Neural progenitor cell (in vitro differentiated cells): ENCODE results near the gene ATP8B3. TPM values are rescaled to one million over a fixed set of nuclear protein-coding genes. Genes with fewer than 3 reads are reported as not detected.
A peak's percentile ranks its signal among the peaks of the same experiment; 100 is the strongest.

Experiments
- DNase-seq: peaks from one replicate; pipeline ENCODE4 v3.0.0-alpha.2; 2016; ENCODE audit warnings: low spot score
- H2AFZ ChIP-seq: fragments of 200-600 bp; sonication (generic); replicated peaks from 2 replicates; pipeline ENCODE4 v1.6.1; 2016; ENCODE audit warnings: antibody characterized with exemption
- H3F3A ChIP-seq: fragments of 200-600 bp; sonication (generic); 2 replicates; pipeline ENCODE4 v1.6.1; 2016; ENCODE audit warnings: antibody characterized with exemption, low read depth
- H3K27ac ChIP-seq: fragments of 200-600 bp; sonication (generic); 2 replicates; pipeline ENCODE4 v1.5.1; 2016; ENCODE audit warnings: mild to moderate bottlenecking
- H3K27me3 ChIP-seq: fragments of 200-600 bp; sonication (generic); 2 replicates; pipeline ENCODE4 v1.6.1; 2016; ENCODE audit warnings: mild to moderate bottlenecking, moderate library complexity
- H3K36me3 ChIP-seq: fragments of 200-600 bp; sonication (generic); 2 replicates; pipeline ENCODE4 v1.5.1; 2016
- H3K4me1 ChIP-seq: fragments of 200-600 bp; sonication (generic); 2 replicates; pipeline ENCODE4 v1.6.1; 2016; ENCODE audit warnings: mixed run types
- H3K4me2 ChIP-seq: fragments of 200-600 bp; sonication (generic); 2 replicates; pipeline ENCODE4 v1.6.1; 2016
- H3K4me3 ChIP-seq: fragments of 200-600 bp; sonication (generic); 2 replicates; pipeline ENCODE4 v1.5.1; 2016
- H3K79me2 ChIP-seq: fragments of 200-600 bp; sonication (generic); 2 replicates; pipeline ENCODE4 v1.6.1; 2016; ENCODE audit warnings: low read depth
- H3K9ac ChIP-seq: fragments of 200-600 bp; sonication (generic); 2 replicates; pipeline ENCODE4 v1.6.1; 2016
- H3K9me3 ChIP-seq: fragments of 200-600 bp; sonication (generic); 2 replicates; pipeline ENCODE4 v1.5.1; 2016; ENCODE audit warnings: low read depth
- H4K20me1 ChIP-seq: fragments of 200-600 bp; sonication (generic); 2 replicates; pipeline ENCODE4 v1.6.1; 2016; ENCODE audit warnings: low read depth
- H3K27ac Mint-ChIP-seq: 3 replicates; pipeline ENCODE4 v1.8.0; 2021; ENCODE audit warnings: mixed read lengths
- H3K27me3 Mint-ChIP-seq: 2 replicates; pipeline ENCODE4 v1.8.0; 2022; ENCODE audit warnings: low read depth, mild to moderate bottlenecking, inconsistent platforms, moderate library complexity, mixed read lengths; ENCODE audit not compliant: insufficient read depth
- H3K36me3 Mint-ChIP-seq: 3 replicates; pipeline ENCODE4 v1.8.0; 2021; ENCODE audit warnings: mixed read lengths
- H3K4me1 Mint-ChIP-seq: 3 replicates; pipeline ENCODE4 v1.8.0; 2021; ENCODE audit warnings: mixed read lengths
- H3K4me3 Mint-ChIP-seq: 3 replicates; pipeline ENCODE4 v1.8.0; 2021; ENCODE audit warnings: mild to moderate bottlenecking, moderate library complexity, mixed read lengths
- H3K9me3 Mint-ChIP-seq: 3 replicates; pipeline ENCODE4 v1.8.0; 2020; ENCODE audit warnings: mixed read lengths
- CTCF ChIP-seq: fragments of 200-600 bp; sonication (generic); IDR thresholded peaks from 2 replicates; pipeline ENCODE4 v1.5.1; 2017; ENCODE audit warnings: antibody characterized with exemption, mild to moderate bottlenecking
- EZH2 ChIP-seq: fragments of 200-600 bp; sonication (generic); IDR thresholded peaks from 2 replicates; pipeline ENCODE4 v1.6.1; 2017; ENCODE audit warnings: antibody characterized with exemption, mild to moderate bottlenecking, moderate library complexity
- EZH2phosphoT487 ChIP-seq: fragments of 200-600 bp; sonication (generic); IDR thresholded peaks from 2 replicates; pipeline ENCODE4 v1.6.1; 2017; ENCODE audit warnings: antibody characterized with exemption
- total RNA-seq: library from RNA; depleted of rRNA; stranded (reverse); fragments of >200 nt; gene quantifications from 2 replicates; pipeline ENCODE4 v1.2.3, GENCODE V29; 2015; ENCODE audit warnings: low replicate concordance

The ATP8B3 gene
- total RNA-seq, 1 donor from 2014 or later: 0.06 TPM

DNA sequence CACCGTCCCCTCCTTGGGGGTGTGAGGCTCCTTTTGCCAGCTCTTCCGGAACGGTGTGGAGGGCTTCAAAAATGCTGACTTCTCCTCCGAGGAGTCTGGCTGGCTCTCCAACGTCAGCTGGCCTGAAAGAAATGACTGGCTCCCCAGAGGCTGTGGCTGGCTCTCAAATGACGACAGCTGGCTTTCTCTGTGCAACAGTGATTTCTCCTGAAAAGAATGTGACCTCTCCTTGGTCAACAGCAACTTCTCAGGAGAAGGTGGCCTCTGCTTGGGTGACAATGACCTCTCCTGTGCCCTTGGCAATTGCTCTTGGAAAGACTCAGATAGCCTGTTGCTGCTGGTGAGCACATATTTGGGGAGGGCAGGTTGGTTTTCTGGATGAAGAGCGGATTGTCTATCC lies 29.6 kb downstream of the ATP8B3 start:
- Histone ChIP-seq H3K27me3 (peaks cover 100% of the 10 kb centered on the region), H3K27ac (no peak overlapping the region), H3K4me3 (no peak overlapping the region), H3K9ac (no peak overlapping the region), H3K9me3 (no peaks in the 10 kb centered on the region), H4K20me1 (no peaks in the 10 kb centered on the region), H3K36me3 (no peaks in the 10 kb centered on the region), H3K4me2 (no peak overlapping the region), H3K79me2 (no peaks in the 10 kb centered on the region), H3K4me1 (no peaks in the 10 kb centered on the region), H3F3A (no peaks in the 10 kb centered on the region), H2AFZ (no peak overlapping the region)
- Mint-ChIP-seq H3K36me3 (peaks cover 2% of the 10 kb centered on the region), H3K9me3 (peaks cover 22% of the 10 kb centered on the region), H3K27ac (no peak overlapping the region), H3K27me3 (peaks cover 57% of the 10 kb centered on the region), H3K4me3 (no peak overlapping the region), H3K4me1 (no peaks in the 10 kb centered on the region)
- DNase-seq: no peak
- no peak for TF ChIP-seq CTCF
- TF ChIP-seq EZH2: no peak
- no peak for TF ChIP-seq EZH2phosphoT487

DNA sequence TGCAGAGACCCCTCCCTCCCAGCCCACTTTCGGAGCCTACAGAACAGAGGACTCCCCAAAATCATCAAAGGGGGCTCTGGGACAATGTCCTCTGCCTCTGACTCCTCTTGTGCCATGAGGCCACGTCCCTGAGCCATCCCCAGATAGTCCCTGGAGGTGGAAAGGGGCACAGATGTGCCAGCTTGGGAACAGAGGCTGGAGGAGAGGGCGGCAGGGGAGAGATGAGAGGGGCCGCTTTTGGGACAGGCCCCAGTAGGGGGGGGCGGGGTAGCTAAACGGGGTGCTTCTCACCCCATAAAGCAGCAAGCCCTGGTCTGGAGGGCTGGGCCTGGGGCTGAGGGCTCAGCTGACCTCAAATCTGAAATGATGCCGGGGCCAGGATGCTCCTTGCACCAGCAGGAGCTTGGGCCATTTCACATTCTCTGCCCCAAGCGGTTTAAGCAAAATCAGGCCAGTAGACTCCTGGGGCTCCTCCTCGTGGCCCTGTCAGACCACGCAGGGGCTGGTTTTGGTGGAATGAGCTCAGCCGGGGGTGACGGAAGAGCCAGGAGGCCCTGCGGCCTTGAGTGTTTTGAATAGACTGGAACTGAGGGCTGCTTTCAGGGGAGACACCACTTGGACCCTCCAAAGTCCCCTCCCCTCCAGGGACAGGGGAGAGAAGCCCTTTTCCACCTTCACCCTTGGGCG lies 31.7 kb downstream of the ATP8B3 start:
- H2AFZ ChIP-seq: no peak overlapping the region
- no peak overlapping the region for H3K9ac ChIP-seq
- no peak overlapping the region for H3K27ac ChIP-seq
- H3K4me1 ChIP-seq: no peaks in the 10 kb centered on the region
- H3K9me3 ChIP-seq: peaks cover 1% of the 10 kb centered on the region
- H3K27me3 ChIP-seq: peaks cover 100% of the 10 kb centered on the region
- Mint-ChIP-seq H3K9me3 (peaks cover 30% of the 10 kb centered on the region), H3K27ac (no peak overlapping the region), H3K4me1 (no peaks in the 10 kb centered on the region), H3K4me3 (no peak overlapping the region), H3K27me3 (peaks cover 69% of the 10 kb centered on the region), H3K36me3 (peaks cover 4% of the 10 kb centered on the region)
- H3K79me2 ChIP-seq: no peaks in the 10 kb centered on the region
- TF ChIP-seq CTCF: no peak
- TF ChIP-seq EZH2phosphoT487: no peak
- no peak for TF ChIP-seq EZH2
- H3F3A ChIP-seq: peaks cover 1% of the 10 kb centered on the region
- H4K20me1 ChIP-seq: no peaks in the 10 kb centered on the region
- H3K4me2 ChIP-seq: no peak overlapping the region
- no peaks in the 10 kb centered on the region for H3K36me3 ChIP-seq
- DNase-seq: no peak
- H3K4me3 ChIP-seq: no peak overlapping the region

- Mint-ChIP-seq H3K27me3 (peaks cover 74% of the 10 kb centered on the region), H3K4me3 (no peak overlapping the region), H3K27ac (no peak overlapping the region), H3K36me3 (peaks cover 4% of the 10 kb centered on the region), H3K4me1 (no peaks in the 10 kb centered on the region), H3K9me3 (peaks cover 32% of the 10 kb centered on the region)
- H3K9ac ChIP-seq: no peak overlapping the region
- no peaks in the 10 kb centered on the region for H3K4me1 ChIP-seq
- H2AFZ ChIP-seq: no peak overlapping the region
- no peaks in the 10 kb centered on the region for H3K79me2 ChIP-seq
- H3K4me3 ChIP-seq: no peak overlapping the region
- H3K27me3 ChIP-seq: peaks cover 100% of the 10 kb centered on the region
- peaks cover 6% of the 10 kb centered on the region for H3F3A ChIP-seq
- no peak overlapping the region for H3K4me2 ChIP-seq
- H3K36me3 ChIP-seq: no peaks in the 10 kb centered on the region
- H3K27ac ChIP-seq: no peak overlapping the region
- TF ChIP-seq EZH2phosphoT487 (peak; percentile 0), EZH2 (peak; percentile 55), CTCF (no peak)
- H4K20me1 ChIP-seq: no peaks in the 10 kb centered on the region
- H3K9me3 ChIP-seq: peaks cover 4% of the 10 kb centered on the region
- no peak for DNase-seq
These were observed 32.5 kb downstream of the ATP8B3 start for GRCh38 chr19:1779574-1779973.
